Measurements from ENCODE around the gene REM2. TPM values are rescaled to one million over a fixed set of nuclear protein-coding genes. Genes with fewer than 3 reads are reported as not detected.

Gene REM2, protein sequence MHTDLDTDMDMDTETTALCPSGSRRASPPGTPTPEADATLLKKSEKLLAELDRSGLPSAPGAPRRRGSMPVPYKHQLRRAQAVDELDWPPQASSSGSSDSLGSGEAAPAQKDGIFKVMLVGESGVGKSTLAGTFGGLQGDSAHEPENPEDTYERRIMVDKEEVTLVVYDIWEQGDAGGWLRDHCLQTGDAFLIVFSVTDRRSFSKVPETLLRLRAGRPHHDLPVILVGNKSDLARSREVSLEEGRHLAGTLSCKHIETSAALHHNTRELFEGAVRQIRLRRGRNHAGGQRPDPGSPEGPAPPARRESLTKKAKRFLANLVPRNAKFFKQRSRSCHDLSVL
- under 1 TPM in 1 of 2 donors, not detected in 1; 0.92 TPM for total RNA-seq
- polyA plus RNA-seq: under 1 TPM; 0.88 to 0.98 TPM
- long read RNA-seq, donor 1: 0 reads
- long read RNA-seq, donor 2: 0 reads
- long read RNA-seq, donor 3: 0 reads
- long read RNA-seq, donor 4, partial matches to known transcripts: 0 of 1 reads
- long read RNA-seq, donor 4, other reads (novel, unspliced or antisense): 0 of 1 reads
- long read RNA-seq, donor 5: 0 reads

DNA sequence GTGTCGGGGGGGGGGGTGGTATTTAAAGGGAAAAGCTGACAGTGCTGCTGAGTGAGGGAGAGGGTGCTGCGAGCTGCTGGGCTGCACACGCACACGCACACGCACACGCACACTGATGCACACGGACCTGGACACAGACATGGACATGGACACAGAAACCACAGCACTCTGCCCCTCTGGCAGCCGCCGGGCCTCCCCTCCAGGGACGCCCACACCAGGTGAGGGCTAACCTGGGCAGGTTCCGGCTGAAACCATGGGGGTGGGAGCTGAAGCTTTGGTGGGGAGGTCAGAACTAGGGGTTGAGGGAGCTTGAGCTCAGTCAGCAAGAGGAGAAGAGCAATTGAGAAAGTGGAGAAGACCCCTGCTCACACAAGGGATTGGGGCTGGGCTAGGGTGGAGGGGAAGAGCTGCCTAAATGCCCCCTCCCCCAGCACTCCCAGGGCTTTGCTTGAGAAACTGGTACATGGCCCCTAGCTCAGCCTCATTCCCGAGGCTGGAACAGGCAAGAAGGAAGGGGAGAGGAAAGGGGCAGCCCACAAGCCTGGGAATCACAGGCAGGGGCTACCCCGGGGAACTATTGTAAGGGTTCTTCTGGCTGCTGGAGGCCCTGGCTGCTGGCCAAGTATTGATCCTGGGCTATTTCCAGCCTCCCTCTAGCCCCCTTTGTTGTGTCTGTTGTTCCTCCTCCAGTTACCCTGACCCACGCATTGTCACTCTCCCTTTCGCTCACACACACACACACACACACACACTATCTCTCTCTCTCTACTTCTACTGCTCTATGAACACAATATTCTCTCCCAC, at the start of gene REM2:
Gene REM2, plus strand, starts transcription at position 50 of the 804 bp plus-strand sequence. Its CDS starts 66 bp downstream, at position 116.
- Histone ChIP-seq H3K36me3 (ENCODE audit: control insufficient read depth in 4 of 4, insufficient read depth in 4 of 4, low read length in 4 of 4) (peaks cover 0 to 12% (median under 1%) of the 10 kb centered on the region in 4 donors), H3K4me3 (no peak within 1 kb of the TSS), H3K9me3 (ENCODE audit: control insufficient read depth in 4 of 4, insufficient read depth in 3 of 4, low read length in 3 of 4) (no peaks in the 10 kb centered on the region), H3K27me3 (ENCODE audit: control insufficient read depth in 3 of 3, insufficient read depth in 3 of 3, low read length in 2 of 3) (no peaks in the 10 kb centered on the region), H3K9ac (ENCODE audit: insufficient read depth in 1 of 2, low read length in 2 of 2) (peak within 1 kb of the TSS in 1 of 2 donors; percentile 11), H3K27ac (ENCODE audit: low read depth in 1 of 2, low read length in 1 of 2) (no peak within 1 kb of the TSS), H3K4me1 (ENCODE audit: control insufficient read depth in 5 of 5, insufficient read depth in 5 of 5, low read length in 5 of 5) (peaks cover 0 to 22% (median 11%) of the 10 kb centered on the region in 5 donors)
- DNase-seq (peak; percentile 17 to 31 (median 23)), ATAC-seq (ENCODE audit: insufficient read depth, low FRiP score) (no peak)
- WGBS, 2 donors: 40 to 64% methylated on average over 15 of the region's 15 CpGs
- TF ChIP-seq, protein P1, sequence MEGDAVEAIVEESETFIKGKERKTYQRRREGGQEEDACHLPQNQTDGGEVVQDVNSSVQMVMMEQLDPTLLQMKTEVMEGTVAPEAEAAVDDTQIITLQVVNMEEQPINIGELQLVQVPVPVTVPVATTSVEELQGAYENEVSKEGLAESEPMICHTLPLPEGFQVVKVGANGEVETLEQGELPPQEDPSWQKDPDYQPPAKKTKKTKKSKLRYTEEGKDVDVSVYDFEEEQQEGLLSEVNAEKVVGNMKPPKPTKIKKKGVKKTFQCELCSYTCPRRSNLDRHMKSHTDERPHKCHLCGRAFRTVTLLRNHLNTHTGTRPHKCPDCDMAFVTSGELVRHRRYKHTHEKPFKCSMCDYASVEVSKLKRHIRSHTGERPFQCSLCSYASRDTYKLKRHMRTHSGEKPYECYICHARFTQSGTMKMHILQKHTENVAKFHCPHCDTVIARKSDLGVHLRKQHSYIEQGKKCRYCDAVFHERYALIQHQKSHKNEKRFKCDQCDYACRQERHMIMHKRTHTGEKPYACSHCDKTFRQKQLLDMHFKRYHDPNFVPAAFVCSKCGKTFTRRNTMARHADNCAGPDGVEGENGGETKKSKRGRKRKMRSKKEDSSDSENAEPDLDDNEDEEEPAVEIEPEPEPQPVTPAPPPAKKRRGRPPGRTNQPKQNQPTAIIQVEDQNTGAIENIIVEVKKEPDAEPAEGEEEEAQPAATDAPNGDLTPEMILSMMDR (IDR thresholded peaks at IDR 0.05; ENCODE audit: control extremely low read depth, extremely low read depth): no peak

DNA sequence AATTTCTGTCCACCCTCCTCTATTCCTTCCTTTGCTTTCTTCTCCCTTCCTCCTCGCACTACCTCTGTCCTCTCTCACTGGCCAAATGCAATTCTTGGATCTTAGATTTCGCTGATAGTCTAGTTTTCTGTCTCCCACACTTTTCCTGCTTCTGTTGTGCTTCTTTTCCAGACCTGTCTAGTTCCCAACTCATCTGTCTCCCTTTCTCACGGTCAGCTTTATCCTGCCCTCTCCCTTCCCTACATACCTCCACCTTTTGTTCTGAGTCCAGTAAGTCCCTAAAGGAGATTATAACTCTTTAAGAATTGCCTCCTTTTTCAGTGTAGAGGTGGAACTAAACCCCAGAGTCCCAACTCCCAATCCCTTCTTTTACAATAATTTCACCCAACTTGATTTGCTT, 47.5 kb upstream of the REM2 start:
- H3K27me3 ChIP-seq (ENCODE audit: control insufficient read depth in 3 of 3, insufficient read depth in 3 of 3, low read length in 2 of 3): no peaks in the 10 kb centered on the region
- ATAC-seq (ENCODE audit: insufficient read depth, low FRiP score) (no peak), DNase-seq (no peak)
- H3K4me1 ChIP-seq (ENCODE audit: control insufficient read depth in 5 of 5, insufficient read depth in 5 of 5, low read length in 5 of 5): peaks cover 3 to 31% (median 17%) of the 10 kb centered on the region in 5 donors
- TF ChIP-seq, protein P1 (IDR thresholded peaks at IDR 0.05; ENCODE audit: control extremely low read depth, extremely low read depth): no peak
- H3K36me3 ChIP-seq (ENCODE audit: control insufficient read depth in 4 of 4, insufficient read depth in 4 of 4, low read length in 4 of 4): peaks cover 4 to 14% (median 10%) of the 10 kb centered on the region in 4 donors
- 86 to 92% methylated on average over 3 of the region's 3 CpGs for WGBS, 2 donors
- peaks cover 0 to 2% (median 0%) of the 10 kb centered on the region in 4 donors for H3K9me3 ChIP-seq (ENCODE audit: control insufficient read depth in 4 of 4, insufficient read depth in 3 of 4, low read length in 3 of 4)
- no peak overlapping the region for H3K4me3 ChIP-seq
- peak overlapping the region in 1 of 2 donors; percentile 95 for H3K9ac ChIP-seq (ENCODE audit: insufficient read depth in 1 of 2, low read length in 2 of 2)
- peak overlapping the region in 1 of 2 donors; percentile 76 for H3K27ac ChIP-seq (ENCODE audit: low read depth in 1 of 2, low read length in 1 of 2)

DNA sequence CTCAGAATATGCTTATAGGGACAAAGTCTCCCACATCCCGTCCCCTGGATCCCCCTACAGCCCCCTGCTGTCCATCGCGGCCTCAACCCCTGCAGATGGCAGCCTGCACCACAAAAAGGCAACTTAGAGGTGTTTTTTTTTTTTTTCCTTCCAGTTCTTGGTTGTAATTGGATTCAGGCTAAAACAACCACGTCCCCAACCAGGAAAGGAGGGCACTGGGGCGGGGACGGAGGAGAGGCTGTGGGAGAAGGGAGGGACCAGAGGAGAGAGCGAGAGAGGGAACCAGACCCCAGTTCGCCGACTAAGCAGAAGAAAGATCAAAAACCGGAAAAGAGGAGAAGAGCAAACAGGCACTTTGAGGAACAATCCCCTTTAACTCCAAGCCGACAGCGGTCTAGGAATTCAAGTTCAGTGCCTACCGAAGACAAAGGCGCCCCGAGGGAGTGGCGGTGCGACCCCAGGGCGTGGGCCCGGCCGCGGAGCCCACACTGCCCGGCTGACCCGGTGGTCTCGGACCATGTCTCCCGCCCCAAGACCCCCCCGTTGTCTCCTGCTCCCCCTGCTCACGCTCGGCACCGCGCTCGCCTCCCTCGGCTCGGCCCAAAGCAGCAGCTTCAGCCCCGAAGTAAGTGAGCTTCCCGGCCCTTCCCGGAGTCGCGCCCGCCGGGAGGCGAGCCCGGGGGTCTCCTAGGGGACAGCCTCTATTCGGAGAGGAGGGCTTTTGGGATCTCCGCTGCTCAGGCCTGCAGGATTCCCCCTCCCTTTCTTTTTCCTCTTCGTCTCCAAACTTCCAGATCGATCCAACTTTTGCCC, 46.5 kb upstream of the REM2 start, which contains the start of gene MMP14:
Gene MMP14, plus strand, starts transcription at position 285 of the 813 bp plus-strand sequence. Its CDS starts 233 bp downstream, at position 518.
- H3K9ac ChIP-seq (ENCODE audit: insufficient read depth in 1 of 2, low read length in 2 of 2): peak within 1 kb of the TSS; percentile 95 to 99
- 5% methylated on average over 44 to 46 of the region's 46 CpGs for WGBS, 2 donors
- ATAC-seq (ENCODE audit: insufficient read depth, low FRiP score) (peak; percentile 52), DNase-seq (peak; percentile 94 to 97 (median 97))
- H3K27ac ChIP-seq (ENCODE audit: low read depth in 1 of 2, low read length in 1 of 2): peak within 1 kb of the TSS; percentile 76 to 89
- TF ChIP-seq, protein P1 (IDR thresholded peaks at IDR 0.05; ENCODE audit: control extremely low read depth, extremely low read depth): no peak
- H3K27me3 ChIP-seq (ENCODE audit: control insufficient read depth in 3 of 3, insufficient read depth in 3 of 3, low read length in 2 of 3): no peaks in the 10 kb centered on the region
- H3K36me3 ChIP-seq (ENCODE audit: control insufficient read depth in 4 of 4, insufficient read depth in 4 of 4, low read length in 4 of 4): peaks cover 4 to 19% (median 13%) of the 10 kb centered on the region in 4 donors
- peak within 1 kb of the TSS; percentile 74 for H3K4me3 ChIP-seq
- H3K4me1 ChIP-seq (ENCODE audit: control insufficient read depth in 5 of 5, insufficient read depth in 5 of 5, low read length in 5 of 5): peaks cover 0 to 27% (median 17%) of the 10 kb centered on the region in 5 donors
- H3K9me3 ChIP-seq (ENCODE audit: control insufficient read depth in 4 of 4, insufficient read depth in 3 of 4, low read length in 3 of 4): peaks cover 0 to 2% (median 0%) of the 10 kb centered on the region in 4 donors

Measured in lung (tissue), 16 donors.